KMS-11 (cell line): ENCODE measurements around the gene NFYB.
"Not testable (repeated sequence)": the region's sequence is repeated elsewhere in the genome, so short reads cannot be mapped to it uniquely, and the experiment has no call there.

Source experiments
- H2AFZ ChIP-seq: fragments of 200-600 bp; sonication (generic); 2 replicates; pipeline ENCODE4 v1.6.1; 2016; ENCODE audit warnings: antibody characterized with exemption, mixed run types, low read depth
- H3K27ac ChIP-seq: fragments of 200-600 bp; sonication (generic); 2 replicates; pipeline ENCODE4 v1.6.1; 2016; ENCODE audit warnings: mild to moderate bottlenecking, mixed run types
- H3K27me3 ChIP-seq: fragments of 200-600 bp; sonication (generic); 2 replicates; pipeline ENCODE4 v1.6.1; 2017; ENCODE audit warnings: mild to moderate bottlenecking, low read depth, mixed run types, moderate library complexity; ENCODE audit not compliant: insufficient read depth
- H3K36me3 ChIP-seq: fragments of 200-600 bp; sonication (generic); 2 replicates; pipeline ENCODE4 v1.6.1; 2017; ENCODE audit warnings: mild to moderate bottlenecking, mixed run types; ENCODE audit not compliant: insufficient read depth
- H3K4me1 ChIP-seq: fragments of 200-600 bp; sonication (generic); 2 replicates; pipeline ENCODE4 v1.6.1; 2016; ENCODE audit warnings: mild to moderate bottlenecking, low read depth, mixed run types; ENCODE audit not compliant: poor library complexity, severe bottlenecking
- H3K4me2 ChIP-seq: fragments of 200-600 bp; sonication (generic); 2 replicates; pipeline ENCODE4 v1.7.0; 2016; ENCODE audit warnings: mild to moderate bottlenecking, mixed run types
- H3K4me3 ChIP-seq: fragments of 200-600 bp; sonication (generic); IDR thresholded peaks from 2 replicates; pipeline ENCODE4 v1.6.1; 2017; ENCODE audit warnings: low read depth, low read length, mixed read lengths; ENCODE audit not compliant: insufficient read depth
- H3K79me2 ChIP-seq: fragments of 200-600 bp; sonication (generic); 2 replicates; pipeline ENCODE4 v1.6.1; 2016; ENCODE audit warnings: low read depth, mixed run types; ENCODE audit not compliant: insufficient read depth
- H3K9ac ChIP-seq: fragments of 200-600 bp; sonication (generic); 2 replicates; pipeline ENCODE4 v1.6.1; 2016; ENCODE audit warnings: mild to moderate bottlenecking, mixed run types
- H4K20me1 ChIP-seq: fragments of 200-600 bp; sonication (generic); 2 replicates; pipeline ENCODE4 v1.6.1; 2016; ENCODE audit warnings: mild to moderate bottlenecking, mixed run types; ENCODE audit not compliant: insufficient read depth
- TF ChIP-seq, protein P1 (sequence below): fragments of 200-600 bp; sonication (generic); conservative IDR thresholded peaks from 2 replicates; pipeline ENCODE4 v1.6.1; 2017; ENCODE audit warnings: low read depth, mild to moderate bottlenecking, antibody characterized with exemption, low read length, moderate library complexity, mixed read lengths

Gene NFYB

DNA sequence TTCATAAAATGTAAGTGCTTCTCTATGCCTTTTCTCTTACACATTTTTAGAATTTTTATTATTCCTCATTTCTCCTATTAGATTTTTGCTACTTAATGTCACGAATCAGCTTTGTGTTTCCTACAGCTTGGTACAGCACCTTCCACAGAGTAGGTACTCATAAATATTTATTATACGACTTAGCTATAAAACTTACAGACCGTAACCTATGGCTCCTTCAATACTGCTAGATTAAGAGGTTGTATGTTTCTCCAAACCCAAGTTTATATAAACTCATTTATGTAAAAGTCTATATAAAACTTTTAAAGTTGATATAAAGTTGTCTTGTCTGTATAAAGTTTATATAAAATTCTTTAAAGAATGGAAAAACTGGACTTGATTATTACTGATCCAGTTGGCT is 11.5 kb downstream of the NFYB start:
- Histone ChIP-seq H3K4me3 (no peak overlapping the region), H3K79me2 (peaks cover 10% of the 10 kb centered on the region; the same call in 1 of the 2 replicates), H3K27ac (no peak overlapping the region), H2AFZ (no peak overlapping the region), H4K20me1 (no peaks in the 10 kb centered on the region), H3K9ac (no peak overlapping the region), H3K27me3 (no peaks in the 10 kb centered on the region), H3K36me3 (0 out of 2 replicates have a peak, but pooled peaks cover 3% of the 10 kb centered on the region), H3K4me1 (no peaks in the 10 kb centered on the region), H3K4me2 (no peak overlapping the region)
- TF ChIP-seq, protein P1, sequence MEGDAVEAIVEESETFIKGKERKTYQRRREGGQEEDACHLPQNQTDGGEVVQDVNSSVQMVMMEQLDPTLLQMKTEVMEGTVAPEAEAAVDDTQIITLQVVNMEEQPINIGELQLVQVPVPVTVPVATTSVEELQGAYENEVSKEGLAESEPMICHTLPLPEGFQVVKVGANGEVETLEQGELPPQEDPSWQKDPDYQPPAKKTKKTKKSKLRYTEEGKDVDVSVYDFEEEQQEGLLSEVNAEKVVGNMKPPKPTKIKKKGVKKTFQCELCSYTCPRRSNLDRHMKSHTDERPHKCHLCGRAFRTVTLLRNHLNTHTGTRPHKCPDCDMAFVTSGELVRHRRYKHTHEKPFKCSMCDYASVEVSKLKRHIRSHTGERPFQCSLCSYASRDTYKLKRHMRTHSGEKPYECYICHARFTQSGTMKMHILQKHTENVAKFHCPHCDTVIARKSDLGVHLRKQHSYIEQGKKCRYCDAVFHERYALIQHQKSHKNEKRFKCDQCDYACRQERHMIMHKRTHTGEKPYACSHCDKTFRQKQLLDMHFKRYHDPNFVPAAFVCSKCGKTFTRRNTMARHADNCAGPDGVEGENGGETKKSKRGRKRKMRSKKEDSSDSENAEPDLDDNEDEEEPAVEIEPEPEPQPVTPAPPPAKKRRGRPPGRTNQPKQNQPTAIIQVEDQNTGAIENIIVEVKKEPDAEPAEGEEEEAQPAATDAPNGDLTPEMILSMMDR: no peak

DNA sequence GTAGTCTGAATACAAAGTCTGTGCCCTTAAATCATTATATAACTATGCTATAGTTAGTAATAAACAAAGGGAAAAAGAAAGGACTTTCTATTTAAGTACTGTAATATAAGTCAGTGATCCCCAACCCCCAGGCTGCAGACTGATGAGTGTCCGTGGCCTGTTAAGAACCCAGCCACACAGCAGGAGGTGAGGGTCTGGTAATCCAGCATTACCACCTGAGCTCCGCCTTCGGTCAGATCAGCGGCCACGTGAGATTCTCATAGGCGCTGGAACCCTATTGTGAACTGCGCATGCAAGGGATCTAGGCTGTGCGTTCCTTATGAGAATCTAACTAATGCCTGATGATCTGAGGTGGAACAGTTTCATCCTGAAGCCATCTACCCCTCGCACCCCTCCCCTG is 15.7 kb downstream of the NFYB start:
- H3K4me2 ChIP-seq: no peak overlapping the region
- H3K4me1 ChIP-seq: no peaks in the 10 kb centered on the region
- no peak overlapping the region for H3K4me3 ChIP-seq
- H3K79me2 ChIP-seq: no peaks in the 10 kb centered on the region
- no peak overlapping the region for H2AFZ ChIP-seq
- TF ChIP-seq, protein P1: no peak
- no peaks in the 10 kb centered on the region for H3K27me3 ChIP-seq
- no peak overlapping the region for H3K27ac ChIP-seq
- peaks cover 4% of the 10 kb centered on the region; the same call in 1 of the 2 replicates for H3K36me3 ChIP-seq
- no peak overlapping the region for H3K9ac ChIP-seq
- H4K20me1 ChIP-seq: no peaks in the 10 kb centered on the region

DNA sequence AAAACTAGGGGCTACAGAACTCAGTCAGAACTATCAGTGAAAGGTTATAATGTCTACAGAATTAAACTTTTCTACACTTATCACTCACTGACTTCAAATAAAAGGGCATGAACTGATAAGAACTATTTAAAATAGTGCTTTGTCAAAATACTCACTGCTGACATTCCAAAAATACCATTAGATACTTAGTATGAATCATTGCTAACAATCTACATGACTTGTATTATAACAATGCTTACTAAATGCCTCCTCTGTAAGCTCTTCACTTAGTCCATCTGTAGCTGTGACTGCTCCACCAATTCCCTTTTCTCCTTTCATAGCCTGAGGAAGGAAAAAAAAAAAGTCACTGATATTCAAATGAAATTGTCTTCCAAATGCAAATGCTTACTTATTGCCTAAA is 17.0 kb downstream of the NFYB start:
- Histone ChIP-seq H3K4me2 (no peak overlapping the region), H3K36me3 (peaks cover 4% of the 10 kb centered on the region; the same call in 1 of the 2 replicates)

GRCh38 chr12:104115587-104115975 is 22.4 kb downstream of the NFYB start:
- H3K4me2 ChIP-seq: no peak overlapping the region
- no peaks in the 10 kb centered on the region for H3K27me3 ChIP-seq
- H4K20me1 ChIP-seq: no peaks in the 10 kb centered on the region
- no peak overlapping the region for H2AFZ ChIP-seq
- H3K36me3 ChIP-seq: no peaks in the 10 kb centered on the region; the same call in 1 of the 2 replicates
- H3K9ac ChIP-seq: no peak overlapping the region
- no peaks in the 10 kb centered on the region for H3K79me2 ChIP-seq
- H3K4me3 ChIP-seq: no peak overlapping the region
- H3K27ac ChIP-seq: no peak overlapping the region
- H3K4me1 ChIP-seq: no peaks in the 10 kb centered on the region
- TF ChIP-seq, protein P1: no peak

More for the DNA sequence above, 17.0 kb downstream of the NFYB start:
- Histone ChIP-seq H2AFZ (no peak overlapping the region), H4K20me1 (no peaks in the 10 kb centered on the region), H3K4me1 (no peaks in the 10 kb centered on the region), H3K79me2 (no peaks in the 10 kb centered on the region), H3K9ac (no peak overlapping the region), H3K27ac (no peak overlapping the region), H3K27me3 (no peaks in the 10 kb centered on the region), H3K4me3 (no peak overlapping the region)
- TF ChIP-seq, protein P1: no peak

GRCh38 chr12:104114834-104115586 is 23.0 kb downstream of the NFYB start:
- not testable (repeated sequence) for H3K4me1 ChIP-seq, H2AFZ ChIP-seq, H3K27ac ChIP-seq, H3K4me2 ChIP-seq, H3K9ac ChIP-seq, H3K79me2 ChIP-seq, H4K20me1 ChIP-seq, H3K36me3 ChIP-seq, H3K4me3 ChIP-seq, H3K27me3 ChIP-seq
